GM12875 (cell line): ENCODE data around the gene LEKR1.

Experiments used
- H3K4me3 ChIP-seq: one replicate; pipeline ENCODE4 v1.5.1; 2011; ENCODE audit warnings: low read depth, low read length, control low read depth
- TF ChIP-seq, protein P1 (sequence below): IDR thresholded peaks from 2 replicates; pipeline ENCODE4 v1.5.1; 2011; ENCODE audit warnings: low read depth, mild to moderate bottlenecking, control low read depth, inconsistent platforms, low read length, moderate library complexity, borderline replicate concordance; ENCODE audit not compliant: insufficient read depth

The LEKR1 gene

DNA sequence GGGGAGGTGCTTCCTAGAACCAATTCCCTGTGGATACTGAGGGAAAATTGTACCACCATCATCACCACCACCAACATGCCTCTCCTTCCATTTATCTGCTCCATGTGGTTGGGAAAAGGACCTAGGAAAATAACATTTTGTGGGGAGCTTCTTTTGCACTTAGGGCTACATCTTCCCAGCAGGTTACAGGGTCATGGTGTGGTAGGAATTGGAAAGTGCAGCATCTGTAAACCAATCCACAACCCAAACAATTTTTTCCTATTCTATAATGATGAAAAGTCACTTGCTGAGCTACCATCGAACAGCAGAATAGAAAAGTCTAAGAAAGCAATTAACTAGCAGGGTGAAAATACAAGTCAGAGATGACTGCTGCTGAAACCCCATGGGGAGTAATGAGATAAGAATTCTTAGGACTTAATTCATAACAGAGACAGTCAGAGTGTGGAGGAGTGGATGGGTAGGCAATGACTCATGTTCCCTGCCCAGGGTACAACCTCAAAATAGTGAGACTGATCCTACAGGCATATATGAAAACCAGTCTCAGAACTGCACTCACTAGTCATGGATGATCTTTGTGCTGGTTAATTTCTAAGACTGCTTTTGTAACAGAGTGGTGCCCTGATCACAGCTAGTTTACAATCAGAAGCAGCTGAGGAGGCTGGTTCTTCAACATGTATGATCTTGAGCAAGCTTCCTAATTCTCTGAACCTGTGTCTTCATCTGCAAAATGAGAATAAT is 38.1 kb upstream of the LEKR1 start:
- H3K4me3 ChIP-seq: no peak overlapping the region
- TF ChIP-seq, protein P1, sequence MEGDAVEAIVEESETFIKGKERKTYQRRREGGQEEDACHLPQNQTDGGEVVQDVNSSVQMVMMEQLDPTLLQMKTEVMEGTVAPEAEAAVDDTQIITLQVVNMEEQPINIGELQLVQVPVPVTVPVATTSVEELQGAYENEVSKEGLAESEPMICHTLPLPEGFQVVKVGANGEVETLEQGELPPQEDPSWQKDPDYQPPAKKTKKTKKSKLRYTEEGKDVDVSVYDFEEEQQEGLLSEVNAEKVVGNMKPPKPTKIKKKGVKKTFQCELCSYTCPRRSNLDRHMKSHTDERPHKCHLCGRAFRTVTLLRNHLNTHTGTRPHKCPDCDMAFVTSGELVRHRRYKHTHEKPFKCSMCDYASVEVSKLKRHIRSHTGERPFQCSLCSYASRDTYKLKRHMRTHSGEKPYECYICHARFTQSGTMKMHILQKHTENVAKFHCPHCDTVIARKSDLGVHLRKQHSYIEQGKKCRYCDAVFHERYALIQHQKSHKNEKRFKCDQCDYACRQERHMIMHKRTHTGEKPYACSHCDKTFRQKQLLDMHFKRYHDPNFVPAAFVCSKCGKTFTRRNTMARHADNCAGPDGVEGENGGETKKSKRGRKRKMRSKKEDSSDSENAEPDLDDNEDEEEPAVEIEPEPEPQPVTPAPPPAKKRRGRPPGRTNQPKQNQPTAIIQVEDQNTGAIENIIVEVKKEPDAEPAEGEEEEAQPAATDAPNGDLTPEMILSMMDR: no peak

DNA sequence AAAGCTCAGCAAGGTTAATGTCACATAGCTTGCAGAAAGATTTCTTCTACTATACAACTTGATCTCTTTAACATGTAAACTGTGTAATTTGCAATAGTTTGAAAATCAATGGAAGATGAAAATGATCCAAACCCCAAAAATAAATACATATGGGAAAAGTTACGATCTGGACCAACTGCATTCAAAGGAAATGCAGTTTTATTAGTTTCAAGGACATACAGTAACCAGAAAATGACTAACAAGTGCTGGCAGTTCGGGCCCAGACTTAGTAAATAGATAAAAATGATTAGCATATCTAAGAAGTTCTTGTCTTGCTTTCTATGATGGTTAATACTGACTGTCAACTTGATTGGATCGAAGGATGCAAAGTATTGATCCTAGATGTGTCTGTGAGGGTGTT is 37.3 kb upstream of the LEKR1 start:
- no peak overlapping the region for H3K4me3 ChIP-seq
- TF ChIP-seq, protein P1: no peak

- no peak overlapping the region for H3K4me3 ChIP-seq
- TF ChIP-seq, protein P1: no peak
Measured at GRCh38 chr3:156790156-156790555, 36.0 kb upstream of the LEKR1 start.

DNA sequence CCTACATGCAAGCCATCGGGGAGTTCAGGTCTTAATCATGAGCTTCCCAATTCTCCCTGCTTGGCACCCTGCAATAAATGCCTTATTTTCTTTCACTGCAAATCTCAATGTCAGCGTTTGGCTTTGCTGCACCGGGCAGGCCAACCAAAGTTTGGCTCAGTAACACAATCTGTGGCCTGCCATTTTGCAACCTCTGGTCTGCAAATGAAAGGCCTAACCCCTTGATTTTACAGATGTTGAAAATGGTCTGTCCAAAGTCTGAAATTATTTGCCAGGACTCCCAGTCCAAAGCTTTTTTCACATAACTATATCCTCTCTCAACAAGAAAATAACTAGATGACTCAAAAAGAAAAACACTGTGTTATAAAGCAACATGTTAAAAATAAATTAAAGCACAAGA is 34.0 kb upstream of the LEKR1 start:
- TF ChIP-seq, protein P1: no peak
- H3K4me3 ChIP-seq: no peak overlapping the region

DNA sequence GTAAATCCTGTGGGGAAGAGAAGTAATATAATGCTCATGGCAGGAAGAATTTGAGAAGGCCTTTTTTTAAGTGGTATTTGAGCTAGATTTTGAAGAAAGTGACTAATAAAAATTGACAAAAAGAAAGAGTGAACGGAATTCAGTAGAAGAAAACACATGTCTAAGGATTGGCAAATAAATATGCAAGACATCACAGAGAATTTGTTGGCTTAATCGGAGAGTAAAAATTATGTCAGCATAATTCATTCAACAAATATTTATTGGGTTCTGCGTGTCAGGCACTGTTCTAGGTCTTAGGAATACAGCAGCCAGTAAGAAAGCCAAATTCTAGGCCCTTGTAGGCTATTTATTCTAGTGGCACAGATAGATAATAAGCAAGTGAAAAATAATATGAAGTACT is 33.6 kb upstream of the LEKR1 start:
- no peak overlapping the region for H3K4me3 ChIP-seq
- TF ChIP-seq, protein P1: no peak

GRCh38 chr3:156792945-156793344 is 33.2 kb upstream of the LEKR1 start:
- TF ChIP-seq, protein P1: no peak
- H3K4me3 ChIP-seq: no peak overlapping the region

DNA sequence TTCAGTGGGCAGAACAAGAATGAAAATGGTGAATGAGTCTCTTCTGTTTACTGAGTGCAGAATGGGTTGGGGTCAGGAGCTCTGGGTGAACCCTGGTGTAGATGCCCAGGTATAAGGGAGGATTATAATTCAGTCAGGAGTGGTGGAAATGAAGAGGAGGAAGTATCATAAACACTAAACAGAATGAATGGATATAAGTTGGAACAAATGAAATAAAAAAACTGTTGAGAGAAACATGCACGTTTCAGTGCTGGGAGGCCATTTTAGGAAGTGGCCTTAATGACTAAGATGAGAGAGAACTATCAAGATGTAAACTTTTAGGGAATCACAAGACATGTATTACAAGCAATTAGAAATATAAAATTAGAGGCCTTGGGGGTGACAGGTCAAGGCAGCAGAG is 32.8 kb upstream of the LEKR1 start:
- TF ChIP-seq, protein P1: no peak
- H3K4me3 ChIP-seq: no peak overlapping the region
